Activated CD8-positive, alpha-beta memory T cell treated with anti-CD3 and anti-CD28 coated beads, Interleukin-2, amount 50 U/mL, for 48 hours (primary cell): ENCODE measurements around the gene CMAS.
A peak's percentile ranks its signal among the peaks of the same experiment; 100 is the strongest.
"Not testable (repeated sequence)": the region's sequence is repeated elsewhere in the genome, so short reads cannot be mapped to it uniquely, and the experiment has no call there.

ENCODE experiments used
- DNase-seq: peaks from one replicate; pipeline ENCODE4 v3.0.0-alpha.2; 2020

Gene CMAS

DNA sequence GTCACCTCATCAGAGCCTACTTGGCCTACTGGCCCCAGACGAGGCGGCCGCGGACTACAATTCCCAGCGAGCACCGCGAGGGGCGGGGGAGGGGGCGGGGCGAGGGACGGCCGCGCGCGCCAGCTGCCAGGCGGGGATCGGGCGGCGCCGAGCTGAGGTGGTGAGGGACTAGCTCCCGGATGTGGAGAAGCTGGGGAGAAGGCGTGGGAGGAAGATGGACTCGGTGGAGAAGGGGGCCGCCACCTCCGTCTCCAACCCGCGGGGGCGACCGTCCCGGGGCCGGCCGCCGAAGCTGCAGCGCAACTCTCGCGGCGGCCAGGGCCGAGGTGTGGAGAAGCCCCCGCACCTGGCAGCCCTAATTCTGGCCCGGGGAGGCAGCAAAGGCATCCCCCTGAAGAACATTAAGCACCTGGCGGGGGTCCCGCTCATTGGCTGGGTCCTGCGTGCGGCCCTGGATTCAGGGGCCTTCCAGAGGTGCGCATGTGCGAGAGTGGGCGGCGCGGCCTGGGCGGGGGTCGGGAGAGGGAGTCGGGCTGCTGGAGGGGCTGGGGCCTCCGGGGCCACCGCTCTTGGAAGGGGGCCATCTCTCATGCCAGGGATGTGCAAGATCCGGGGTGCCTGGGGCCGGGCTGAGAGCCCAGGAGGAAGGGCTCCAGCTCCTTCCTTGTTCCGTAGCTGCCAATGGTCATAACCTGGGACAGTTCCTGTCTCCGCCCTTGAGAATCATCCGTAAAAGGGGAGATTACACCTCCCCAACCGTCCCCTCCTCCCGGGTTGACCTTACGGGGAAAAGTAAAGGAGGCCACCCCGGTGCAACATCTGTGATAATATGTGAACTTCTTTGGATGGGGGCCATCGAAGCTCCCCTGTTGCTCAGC, at the start of gene CMAS:
TSS of gene CMAS (plus strand) at position 129 of the 878 bp plus-strand sequence. CDS start at position 215, 86 bp downstream.
- DNase-seq: peak; percentile 92

DNA sequence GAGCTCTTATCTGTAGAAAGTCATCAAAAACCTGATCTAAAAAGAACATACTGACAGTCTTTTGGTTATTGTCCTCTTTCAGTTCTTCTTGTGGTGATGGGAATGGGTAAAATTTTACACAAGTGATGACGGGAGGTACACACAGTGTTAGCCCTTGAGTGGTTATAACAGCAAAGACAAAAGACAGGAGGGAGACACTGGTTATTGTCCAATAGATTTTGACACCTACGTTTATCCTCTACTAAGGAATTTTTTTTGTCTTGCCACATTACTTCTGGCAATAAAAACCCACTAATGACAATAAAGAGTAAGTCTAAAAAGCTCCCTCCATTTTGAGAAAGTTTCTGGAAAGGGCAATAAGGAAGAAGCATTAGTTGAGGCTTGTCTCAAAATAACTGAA, 47.7 kb upstream of the CMAS start:
- DNase-seq: no peak

GRCh38 chr12:21998782-21999181, 47.2 kb upstream of the CMAS start:
- no peak for DNase-seq

GRCh38 chr12:22002430-22002829, 43.6 kb upstream of the CMAS start:
- no peak for DNase-seq

GRCh38 chr12:22007794-22008193, 38.2 kb upstream of the CMAS start:
- DNase-seq: not testable (repeated sequence)

GRCh38 chr12:22008196-22008595, 37.8 kb upstream of the CMAS start:
- DNase-seq: no peak

DNA sequence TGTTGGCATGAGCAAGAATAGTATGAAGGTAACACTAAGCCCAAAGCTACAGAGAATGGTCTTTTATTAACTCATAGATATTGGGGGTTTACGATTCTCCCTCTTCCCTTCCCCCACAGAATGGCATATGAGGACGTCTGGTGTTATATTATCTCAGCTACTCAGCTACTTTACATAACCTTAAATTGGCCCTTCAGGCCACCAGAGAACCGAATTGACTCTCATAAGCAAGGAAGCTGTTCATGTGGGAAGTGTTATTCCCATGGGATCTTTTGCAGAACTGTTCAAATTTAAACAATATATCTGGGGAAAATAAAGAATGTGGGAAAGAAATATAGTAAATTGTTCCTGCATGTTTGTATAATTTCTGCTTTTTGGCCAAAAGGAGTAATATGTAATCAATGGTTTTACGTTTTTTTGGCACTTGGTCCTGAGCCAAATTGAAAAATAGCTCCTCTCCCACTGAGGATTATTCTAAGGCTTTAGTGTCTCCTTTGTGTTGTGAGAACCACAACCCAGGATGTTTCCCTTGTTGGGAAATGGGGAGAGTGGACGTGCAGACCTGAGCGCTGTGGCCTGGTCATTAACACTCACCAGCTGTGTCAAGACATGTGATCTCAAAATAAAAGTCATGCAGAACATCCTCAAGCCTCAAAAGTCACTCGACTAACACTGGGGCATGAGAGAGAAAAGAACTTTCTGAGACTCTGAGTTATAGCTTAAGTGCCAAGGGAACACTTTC, 31.8 kb upstream of the CMAS start:
- DNase-seq: no peak

DNA sequence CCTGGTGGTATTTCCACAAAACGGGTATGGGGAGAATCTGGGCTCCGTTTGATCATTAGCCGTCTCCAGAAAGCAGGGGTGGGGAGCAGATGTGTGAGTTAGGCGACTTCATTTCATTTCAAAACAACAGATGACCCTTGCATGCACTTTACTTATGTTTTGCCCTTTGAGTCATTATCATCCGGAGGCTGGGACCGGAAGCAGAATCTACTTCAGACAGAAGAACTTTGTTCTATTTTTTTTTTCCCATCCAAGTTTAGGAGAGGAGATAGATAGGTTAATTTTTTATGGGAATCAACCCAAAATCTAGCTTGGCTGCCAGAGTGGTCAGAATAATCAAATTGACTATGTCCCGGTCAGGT, 31.3 kb upstream of the CMAS start:
- no peak for DNase-seq

- DNase-seq: no peak
Measured at GRCh38 chr12:22016982-22017381, 29.0 kb upstream of the CMAS start.

DNA sequence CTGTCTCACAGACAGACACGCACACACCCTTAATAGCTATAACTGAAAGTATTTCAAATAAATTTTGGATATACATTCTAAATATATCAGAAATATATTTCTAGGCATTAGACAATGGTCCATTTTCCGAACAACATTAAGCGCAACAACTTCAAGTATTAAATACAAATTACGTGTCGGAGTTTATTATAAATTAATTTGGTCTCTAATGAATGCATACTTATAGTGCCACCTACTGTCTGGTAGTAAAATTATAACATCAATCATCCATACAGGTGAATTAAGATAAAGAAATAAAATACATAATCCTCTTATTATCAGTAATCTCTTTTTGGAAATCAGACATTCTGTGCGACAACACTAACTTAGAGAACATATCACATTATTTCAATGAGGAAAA, 27.2 kb upstream of the CMAS start:
- no peak for DNase-seq

GRCh38 chr12:22023489-22023888, 22.5 kb upstream of the CMAS start:
- DNase-seq: not testable (repeated sequence)

DNA sequence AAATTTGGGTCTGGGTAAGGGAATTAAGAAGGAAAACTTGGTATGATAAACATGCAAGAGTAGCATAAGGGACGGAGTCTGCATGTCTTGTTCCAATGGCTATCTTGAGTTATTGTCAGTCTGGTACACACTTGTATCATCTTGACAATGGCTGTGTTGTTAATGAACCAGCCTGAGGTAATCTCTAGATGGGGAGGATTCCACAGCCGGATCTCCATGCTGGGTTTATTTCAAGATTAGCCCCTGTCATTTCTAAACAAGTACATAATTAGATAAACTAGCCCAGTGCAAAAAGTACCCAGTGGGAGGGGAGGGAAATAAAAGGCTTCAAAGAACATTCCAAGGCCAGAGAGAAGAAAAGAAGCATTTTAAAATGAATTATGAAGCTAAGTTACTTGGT, 16.5 kb upstream of the CMAS start:
- no peak for DNase-seq

- no peak for DNase-seq
Measured at GRCh38 chr12:22029991-22030390, 16.0 kb upstream of the CMAS start.

DNA sequence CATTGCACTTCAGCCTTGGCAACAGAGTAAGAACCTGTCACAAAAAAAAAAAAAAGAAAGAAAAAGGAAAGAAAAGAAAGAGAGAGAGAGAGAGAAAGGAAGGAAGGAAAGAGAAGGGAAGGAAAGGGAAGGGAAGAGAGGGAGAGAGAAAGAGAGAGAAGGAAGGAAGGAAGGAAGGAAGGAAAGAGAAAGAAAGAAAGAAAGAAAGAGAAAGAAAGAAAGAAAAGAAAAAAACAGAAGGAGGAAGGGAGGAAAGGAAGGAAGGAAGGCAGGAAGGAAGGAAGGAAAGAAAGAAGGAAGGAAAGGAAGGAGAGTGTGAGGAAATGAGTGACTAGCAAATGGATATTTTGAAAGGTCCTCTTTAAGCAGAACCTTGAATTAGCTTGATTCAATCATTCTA, 13.3 kb upstream of the CMAS start:
- no peak for DNase-seq

DNA sequence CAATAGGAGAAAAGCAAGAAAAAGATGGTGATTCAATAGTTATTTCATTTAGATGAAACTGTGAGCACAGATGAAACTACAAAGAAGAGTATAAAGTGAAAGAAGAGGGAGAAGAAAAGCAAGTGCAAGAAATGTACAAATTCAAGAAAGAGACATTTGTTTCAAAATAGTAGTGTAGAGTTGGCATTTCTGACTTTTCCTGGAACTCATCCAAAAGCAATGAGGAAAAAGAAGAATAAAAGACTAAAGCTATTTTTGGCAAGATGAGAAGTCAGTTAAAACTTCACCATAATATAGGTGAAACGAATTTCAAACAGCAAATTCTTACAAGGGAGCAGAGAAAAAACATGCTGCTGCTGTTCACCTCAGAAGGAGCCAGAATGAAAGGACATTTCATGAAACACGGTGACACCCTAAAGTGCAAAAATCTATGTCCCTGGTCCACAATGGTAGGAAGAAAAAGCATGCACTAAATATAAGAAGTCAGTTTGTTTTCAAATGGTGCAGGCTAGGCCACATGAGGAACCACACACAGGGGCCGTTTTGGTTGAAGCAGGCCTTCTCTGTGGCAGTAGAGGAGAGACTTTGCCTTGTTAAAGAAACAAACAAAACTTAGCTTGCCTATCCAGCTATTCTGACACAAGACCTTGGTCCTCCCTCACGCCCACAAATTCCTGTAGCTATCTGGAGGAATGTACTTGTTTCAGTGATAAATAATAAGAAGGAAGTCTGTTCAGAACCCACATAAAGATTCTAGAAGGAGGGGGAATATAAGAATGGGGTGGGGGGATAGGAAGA, 11.1 kb upstream of the CMAS start:
- no peak for DNase-seq

DNA sequence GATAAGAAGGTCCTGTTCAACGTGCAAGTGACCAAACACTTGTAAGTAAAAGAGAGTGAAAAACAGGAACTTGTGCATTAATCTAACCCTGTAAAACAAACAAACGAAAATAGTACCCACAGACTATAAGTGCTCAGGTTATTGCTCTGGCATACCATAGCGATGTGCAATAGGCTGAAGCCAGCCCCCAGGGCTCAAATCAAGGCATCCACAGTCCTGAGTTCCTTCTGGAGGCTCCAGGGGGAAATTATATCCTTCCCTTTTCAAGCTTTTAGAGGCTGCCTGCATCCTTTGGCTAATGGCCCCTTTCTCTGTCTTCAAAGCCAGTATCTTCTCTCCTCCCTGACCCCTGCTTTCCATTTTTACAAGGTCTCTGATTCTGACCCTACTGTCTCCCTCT, 8.1 kb upstream of the CMAS start:
- no peak for DNase-seq

- no peak for DNase-seq
Measured at GRCh38 chr12:22038734-22039133, 7.3 kb upstream of the CMAS start.

DNA sequence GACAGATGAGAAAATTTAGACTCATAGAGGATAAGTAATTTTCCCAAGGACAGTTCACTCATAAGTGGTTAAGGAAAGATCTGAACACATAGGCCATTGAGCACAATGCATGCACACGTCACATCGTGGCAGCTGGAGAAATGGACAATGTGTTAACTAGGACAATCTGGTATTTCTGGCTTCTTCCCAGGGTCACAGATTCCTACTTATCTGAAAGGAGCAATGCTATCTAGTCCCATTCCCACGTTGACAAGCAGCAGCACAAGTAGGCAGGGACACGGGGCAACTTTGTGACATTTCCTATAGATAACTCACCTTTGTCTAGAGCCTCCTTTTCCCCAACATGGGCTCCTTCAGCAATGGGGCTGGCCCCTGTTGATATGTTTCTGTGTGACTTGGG, 6.7 kb upstream of the CMAS start:
- DNase-seq: no peak

- no peak for DNase-seq
Measured at GRCh38 chr12:22042976-22043669, 2.9 kb upstream of the CMAS start.

- no peak for DNase-seq
Measured at GRCh38 chr12:22043943-22044342, 2.1 kb upstream of the CMAS start.

DNA sequence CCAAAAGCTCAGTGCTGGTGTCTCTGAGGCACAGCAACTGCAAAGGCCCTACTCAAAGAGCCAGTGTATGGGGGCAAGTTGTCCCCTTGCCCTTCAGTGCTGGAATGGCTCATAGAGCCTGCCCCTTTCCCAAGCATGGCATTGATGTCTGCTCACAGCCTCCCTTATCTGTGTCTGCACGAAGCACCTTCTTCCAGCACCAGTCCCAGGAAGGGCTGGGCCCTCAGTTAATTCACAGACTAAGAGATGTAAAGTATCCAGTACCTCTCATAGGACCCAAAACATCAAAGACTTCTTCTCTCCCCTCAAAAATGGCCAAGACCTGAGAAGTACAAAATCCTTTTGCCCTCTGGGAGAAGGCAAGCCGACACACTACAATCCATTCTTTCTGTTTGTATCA, 1.6 kb upstream of the CMAS start:
- no peak for DNase-seq

DNA sequence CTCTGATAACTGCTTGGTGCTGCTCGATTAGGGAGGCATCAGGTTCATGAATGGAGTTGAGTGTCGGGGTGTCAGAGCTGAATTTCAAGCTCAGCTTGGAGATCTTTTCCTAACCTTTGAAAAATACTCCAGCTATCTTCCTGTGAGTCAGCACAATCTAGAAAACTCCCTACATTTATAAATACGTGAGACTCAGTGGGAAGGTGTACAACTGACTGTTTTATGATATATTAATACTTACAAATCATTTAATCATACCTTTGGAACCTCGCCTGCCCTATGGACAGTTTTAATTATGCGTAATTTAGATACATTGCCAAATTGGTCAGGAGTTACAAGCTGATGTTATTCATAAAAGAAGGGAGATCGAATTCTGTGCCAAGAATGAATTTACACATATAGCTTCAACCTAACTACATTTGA, 961 bp downstream of the CMAS start:
- DNase-seq: no peak

DNA sequence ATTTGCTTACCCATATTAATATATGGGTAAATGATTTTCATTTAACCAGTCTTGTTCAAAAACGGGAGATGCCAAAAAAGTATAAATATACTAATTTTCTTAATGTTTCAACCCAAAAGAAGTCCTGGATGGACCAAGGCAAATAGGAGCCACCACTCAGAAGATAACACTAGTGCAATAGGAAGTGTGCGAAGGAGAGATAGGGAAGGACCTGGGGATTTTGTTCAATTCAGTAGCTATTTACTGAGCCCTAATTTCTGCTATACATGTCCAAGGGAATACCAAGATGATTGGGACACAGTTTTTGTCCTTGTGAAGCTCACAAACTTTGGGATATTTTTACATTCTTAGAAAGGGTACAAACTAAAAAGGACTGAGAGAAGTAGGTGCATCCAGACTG, 1.5 kb downstream of the CMAS start:
- no peak for DNase-seq
